MCF 10A (cell line): ENCODE measurements around the gene SH3GL3. TPM values are rescaled to one million over a fixed set of nuclear protein-coding genes. Genes with fewer than 3 reads are reported as not detected.

Source experiments
- BruUV-seq: library from RNA; stranded (reverse); fragments of 400-500 nt; replicated peaks from 2 replicates; lab custom pipeline; 2021; lab: Mats Ljungman, UMichigan
- CTCF ChIA-PET: fragments of 300-600 bp; sonication (Branson Sonifier 250); formaldehyde crosslinking; extraction: SDS; loops from one replicate; lab custom pipeline; 2021; ENCODE audit warnings: antibody characterized with exemption, inconsistent platforms; lab: Yijun Ruan, JAX
- POLR2A ChIA-PET: fragments of 300-600, 350-650 bp; sonication (Branson Sonifier 250); formaldehyde crosslinking; extraction: SDS; loops from one replicate; lab custom pipeline; 2020; ENCODE audit warnings: antibody characterized with exemption, inconsistent platforms; lab: Yijun Ruan, JAX
- DNase-seq: peaks from one replicate; pipeline ENCODE4 v3.0.0-alpha.2; 2018; ENCODE audit not compliant: unreplicated experiment
- H3K27ac Mint-ChIP-seq: one replicate; pipeline ENCODE4 v1.8.0; 2022; ENCODE audit warnings: mild to moderate bottlenecking, low read depth, mixed read lengths; ENCODE audit not compliant: unreplicated experiment
- H3K27me3 Mint-ChIP-seq: one replicate; pipeline ENCODE4 v1.8.0; 2022; ENCODE audit warnings: mixed read lengths; ENCODE audit not compliant: insufficient read depth, unreplicated experiment
- H3K36me3 Mint-ChIP-seq: one replicate; pipeline ENCODE4 v1.8.0; 2022; ENCODE audit warnings: mild to moderate bottlenecking, moderate library complexity, mixed read lengths; ENCODE audit not compliant: insufficient read depth, unreplicated experiment
- H3K4me1 Mint-ChIP-seq: one replicate; pipeline ENCODE4 v1.8.0; 2022; ENCODE audit warnings: mixed read lengths; ENCODE audit not compliant: insufficient read depth, unreplicated experiment
- H3K4me3 Mint-ChIP-seq: one replicate; pipeline ENCODE4 v1.8.0; 2022; ENCODE audit warnings: mild to moderate bottlenecking, moderate library complexity, mixed read lengths; ENCODE audit not compliant: unreplicated experiment
- H3K9me3 Mint-ChIP-seq: one replicate; pipeline ENCODE4 v1.8.0; 2022; ENCODE audit warnings: mixed read lengths; ENCODE audit not compliant: unreplicated experiment
- intact Hi-C: fragments of 100-400 bp; cut with micrococcal nuclease; formaldehyde crosslinking; loops from 2 replicates; pipeline ENCODE4 v1.14.1; 2022
- total RNA-seq: library from RNA; stranded (reverse); gene quantifications from 2 replicates; pipeline ENCODE4 v1.2.3, GENCODE V29; 2022
- TF ChIP-seq, protein P1 (sequence below): fragments of 200-600 bp; IDR thresholded peaks from one replicate; pipeline ENCODE4 v1.8.0; 2022; ENCODE audit warnings: antibody characterized with exemption, mild to moderate bottlenecking; ENCODE audit not compliant: unreplicated experiment

Gene SH3GL3
- total RNA-seq, 1 experiment from 2014 or later, result 0.19 TPM

DNA sequence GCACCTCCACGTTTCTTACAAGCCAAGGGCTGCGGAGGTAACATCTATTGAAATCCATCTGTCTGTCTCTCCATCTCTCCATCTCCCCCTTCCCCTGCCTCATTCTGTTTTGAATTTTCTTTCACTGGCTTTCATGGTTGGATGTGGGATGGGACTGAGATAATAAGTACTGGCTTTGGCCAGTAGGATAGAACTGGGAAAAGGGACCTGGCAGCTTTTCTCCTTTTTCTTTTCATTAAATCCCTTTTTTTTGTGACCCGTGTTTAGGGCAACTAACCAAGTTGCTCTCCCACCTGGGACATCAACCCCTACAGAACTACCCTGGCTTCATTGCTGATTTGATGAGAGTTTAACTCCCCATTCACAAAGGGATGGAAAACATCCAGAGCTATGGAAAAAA is 139.9 kb downstream of the SH3GL3 start:
- no peaks in the 10 kb centered on the region for H3K36me3 Mint-ChIP-seq
- no TSS peak for BruUV-seq
- no peak for DNase-seq
- TF ChIP-seq, protein P1, sequence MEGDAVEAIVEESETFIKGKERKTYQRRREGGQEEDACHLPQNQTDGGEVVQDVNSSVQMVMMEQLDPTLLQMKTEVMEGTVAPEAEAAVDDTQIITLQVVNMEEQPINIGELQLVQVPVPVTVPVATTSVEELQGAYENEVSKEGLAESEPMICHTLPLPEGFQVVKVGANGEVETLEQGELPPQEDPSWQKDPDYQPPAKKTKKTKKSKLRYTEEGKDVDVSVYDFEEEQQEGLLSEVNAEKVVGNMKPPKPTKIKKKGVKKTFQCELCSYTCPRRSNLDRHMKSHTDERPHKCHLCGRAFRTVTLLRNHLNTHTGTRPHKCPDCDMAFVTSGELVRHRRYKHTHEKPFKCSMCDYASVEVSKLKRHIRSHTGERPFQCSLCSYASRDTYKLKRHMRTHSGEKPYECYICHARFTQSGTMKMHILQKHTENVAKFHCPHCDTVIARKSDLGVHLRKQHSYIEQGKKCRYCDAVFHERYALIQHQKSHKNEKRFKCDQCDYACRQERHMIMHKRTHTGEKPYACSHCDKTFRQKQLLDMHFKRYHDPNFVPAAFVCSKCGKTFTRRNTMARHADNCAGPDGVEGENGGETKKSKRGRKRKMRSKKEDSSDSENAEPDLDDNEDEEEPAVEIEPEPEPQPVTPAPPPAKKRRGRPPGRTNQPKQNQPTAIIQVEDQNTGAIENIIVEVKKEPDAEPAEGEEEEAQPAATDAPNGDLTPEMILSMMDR, result no peak
- no peaks in the 10 kb centered on the region for H3K9me3 Mint-ChIP-seq
- H3K27me3 Mint-ChIP-seq, result no peaks in the 10 kb centered on the region
- no peaks in the 10 kb centered on the region for H3K4me1 Mint-ChIP-seq
- ChIA-PET CTCF (interaction anchor here (0.7 to 1.5 kb wide), 3 partner anchors 13 to 224 kb away, joined by 3 to 6 read pairs (median 6); no protein-coding TSS in a partner anchor), POLR2A (interaction anchor here (0.6 to 1.2 kb wide), 2 partner anchors 39 to 1067 kb away, joined by 3 read pairs; partner anchors contain the start of gene WDR73)
- no peak overlapping the region for H3K27ac Mint-ChIP-seq
- no peak overlapping the region for H3K4me3 Mint-ChIP-seq
- intact Hi-C loops, result no loop called here

DNA sequence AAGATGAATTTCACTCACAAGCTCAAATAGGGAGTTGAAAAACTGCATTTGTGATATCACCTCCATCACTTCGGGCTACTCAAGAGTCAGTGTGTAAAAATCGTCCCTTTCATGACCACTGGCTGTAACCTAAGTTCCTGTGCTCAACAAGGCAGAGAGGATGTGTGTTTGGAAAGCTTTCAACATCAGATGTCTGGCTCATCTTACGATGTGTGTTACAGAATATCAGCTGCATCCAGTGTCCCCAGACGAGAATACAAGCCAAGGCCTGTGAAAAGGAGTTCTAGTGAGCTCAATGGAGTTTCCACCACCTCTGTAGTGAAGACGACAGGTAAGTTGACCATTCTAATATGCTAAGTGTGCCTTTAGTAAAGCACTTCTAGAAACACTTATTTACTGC is 141.3 kb downstream of the SH3GL3 start:
- no peak for DNase-seq
- TF ChIP-seq, protein P1, result no peak
- Mint-ChIP-seq H3K27ac (no peak overlapping the region), H3K36me3 (no peaks in the 10 kb centered on the region), H3K9me3 (no peaks in the 10 kb centered on the region), H3K4me3 (no peak overlapping the region), H3K27me3 (no peaks in the 10 kb centered on the region), H3K4me1 (no peaks in the 10 kb centered on the region)
- intact Hi-C loops, result no loop called here
- ChIA-PET POLR2A (no interaction called here), CTCF (interaction anchor here (0.6 to 1.3 kb wide), 5 partner anchors 11 to 185 kb away, joined by 3 read pairs; no protein-coding TSS in a partner anchor)
- no TSS peak for BruUV-seq

DNA sequence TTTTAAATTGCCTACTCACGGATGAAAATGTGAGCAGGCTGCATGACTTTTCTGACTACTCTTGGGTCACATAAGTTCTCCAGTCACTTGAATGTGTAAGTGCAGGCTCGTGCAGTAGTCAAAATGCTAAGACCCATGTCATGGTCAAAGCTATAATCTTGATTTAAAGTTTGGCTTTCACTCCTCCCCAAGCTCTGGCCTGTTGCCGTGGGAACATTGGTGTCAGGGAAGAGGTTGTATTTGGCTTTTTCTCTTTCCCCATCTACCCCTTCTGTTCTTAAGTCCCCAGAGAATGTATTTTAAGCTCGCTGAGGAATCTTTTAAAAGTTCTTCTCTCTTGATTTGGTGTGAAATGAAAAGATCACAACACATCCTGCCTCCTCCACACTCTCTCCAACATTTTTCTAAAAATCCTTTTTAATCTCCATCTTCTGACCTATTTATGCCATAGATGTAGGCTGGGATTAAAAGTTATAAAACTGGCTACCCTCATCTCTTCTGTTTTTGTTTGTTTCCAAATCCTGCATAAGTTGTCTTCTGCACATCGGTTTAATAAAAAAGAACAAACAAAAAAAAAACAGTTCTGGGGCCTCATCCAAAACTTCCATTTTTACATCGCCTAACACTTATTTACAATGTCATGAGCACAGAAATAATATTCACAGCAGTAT is 145.4 kb downstream of the SH3GL3 start:
- intact Hi-C loops, result no loop called here
- Mint-ChIP-seq H3K4me1 (no peaks in the 10 kb centered on the region), H3K4me3 (no peak overlapping the region), H3K27ac (no peak overlapping the region), H3K9me3 (no peaks in the 10 kb centered on the region), H3K36me3 (no peaks in the 10 kb centered on the region), H3K27me3 (no peaks in the 10 kb centered on the region)
- DNase-seq, result no peak
- POLR2A ChIA-PET, result no interaction called here
- no TSS peak for BruUV-seq
- TF ChIP-seq, protein P1, result no peak
- CTCF ChIA-PET, result interaction anchor here (0.8 kb wide), 1 partner anchor 341 kb away, joined by 3 read pairs; no protein-coding TSS in a partner anchor

DNA sequence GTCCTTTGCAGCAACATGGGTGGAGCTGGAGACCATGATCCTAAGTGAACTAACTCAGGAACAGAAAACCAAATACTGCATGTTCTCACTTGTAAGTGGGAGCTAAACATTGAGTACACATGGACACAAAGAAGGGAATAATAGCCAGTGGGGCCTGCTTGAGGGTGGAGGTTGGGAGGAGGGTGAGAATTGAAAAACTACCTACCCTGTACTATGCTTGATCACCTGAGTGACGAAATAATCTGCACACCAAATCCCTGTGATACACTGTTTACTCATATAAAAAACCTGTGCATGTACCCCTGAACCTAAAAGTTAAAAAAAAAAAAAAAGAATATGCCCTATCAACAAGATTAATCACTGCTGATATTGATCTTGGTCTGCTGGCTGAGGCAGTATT is 148.1 kb downstream of the SH3GL3 start:
- H3K4me1 Mint-ChIP-seq, result no peaks in the 10 kb centered on the region
- no TSS peak for BruUV-seq
- intact Hi-C loops, result no loop called here
- DNase-seq, result no peak
- ChIA-PET POLR2A (interaction anchor here (0.6 kb wide), 1 partner anchor 352 kb away, joined by 3 read pairs; no protein-coding TSS in a partner anchor), CTCF (no interaction called here)
- H3K27me3 Mint-ChIP-seq, result no peaks in the 10 kb centered on the region
- TF ChIP-seq, protein P1, result no peak
- no peak overlapping the region for H3K4me3 Mint-ChIP-seq
- no peak overlapping the region for H3K27ac Mint-ChIP-seq
- no peaks in the 10 kb centered on the region for H3K36me3 Mint-ChIP-seq
- H3K9me3 Mint-ChIP-seq, result peaks cover 8% of the 10 kb centered on the region
